IPS-18a (cell line): Measurements from ENCODE around the gene WAPL.

Source experiments
- H3K27ac ChIP-seq: one replicate; pipeline ENCODE4 v1.5.1; 2013; ENCODE audit warnings: low read length
- H3K27me3 ChIP-seq: one replicate; pipeline ENCODE4 v1.6.1; 2013; ENCODE audit warnings: mild to moderate bottlenecking, low read length; ENCODE audit not compliant: control insufficient read depth, insufficient read depth
- H3K36me3 ChIP-seq: one replicate; pipeline ENCODE4 v1.6.1; 2013; ENCODE audit warnings: low read depth, low read length; ENCODE audit not compliant: control insufficient read depth
- H3K4me1 ChIP-seq: one replicate; pipeline ENCODE4 v1.6.1; 2013; ENCODE audit warnings: low read depth, low read length; ENCODE audit not compliant: control insufficient read depth
- H3K4me3 ChIP-seq: one replicate; pipeline ENCODE4 v1.5.1; 2013; ENCODE audit warnings: low read length
- H3K9ac ChIP-seq: one replicate; pipeline ENCODE4 v1.6.1; 2013; ENCODE audit warnings: mild to moderate bottlenecking, low read length, moderate library complexity
- H3K9me3 ChIP-seq: one replicate; pipeline ENCODE4 v1.6.1; 2013; ENCODE audit warnings: low read depth, low read length; ENCODE audit not compliant: control insufficient read depth

Gene WAPL

GRCh38 chr10:86497621-86498020 lies 24.0 kb downstream of the WAPL start:
- Histone ChIP-seq H3K27me3 (no peaks in the 10 kb centered on the region), H3K9ac (no peak overlapping the region), H3K4me1 (no peaks in the 10 kb centered on the region), H3K36me3 (peaks cover 53% of the 10 kb centered on the region), H3K27ac (no peak overlapping the region), H3K9me3 (no peaks in the 10 kb centered on the region), H3K4me3 (no peak overlapping the region)

- Histone ChIP-seq H3K9ac (no peak overlapping the region), H3K27me3 (no peaks in the 10 kb centered on the region), H3K4me1 (no peaks in the 10 kb centered on the region), H3K4me3 (no peak overlapping the region), H3K36me3 (peaks cover 19% of the 10 kb centered on the region), H3K27ac (no peak overlapping the region), H3K9me3 (no peaks in the 10 kb centered on the region)
These were observed 31.5 kb downstream of the WAPL start for GRCh38 chr10:86489960-86490612.

GRCh38 chr10:86489071-86489810 lies 32.4 kb downstream of the WAPL start:
- Histone ChIP-seq H3K9ac (no peak overlapping the region), H3K4me1 (no peaks in the 10 kb centered on the region), H3K36me3 (peaks cover 17% of the 10 kb centered on the region), H3K27me3 (no peaks in the 10 kb centered on the region), H3K27ac (no peak overlapping the region), H3K9me3 (no peaks in the 10 kb centered on the region), H3K4me3 (no peak overlapping the region)

GRCh38 chr10:86486856-86487255 lies 34.7 kb downstream of the WAPL start:
- no peaks in the 10 kb centered on the region for H3K27me3 ChIP-seq
- H3K36me3 ChIP-seq, result peaks cover 31% of the 10 kb centered on the region
- no peak overlapping the region for H3K4me3 ChIP-seq
- H3K9ac ChIP-seq, result no peak overlapping the region
- no peaks in the 10 kb centered on the region for H3K9me3 ChIP-seq
- H3K27ac ChIP-seq, result no peak overlapping the region
- H3K4me1 ChIP-seq, result no peaks in the 10 kb centered on the region

GRCh38 chr10:86483664-86484063 lies 37.9 kb downstream of the WAPL start:
- H3K4me3 ChIP-seq, result no peak overlapping the region
- no peak overlapping the region for H3K9ac ChIP-seq
- no peak overlapping the region for H3K27ac ChIP-seq
- H3K4me1 ChIP-seq, result peaks cover 5% of the 10 kb centered on the region
- H3K9me3 ChIP-seq, result no peaks in the 10 kb centered on the region
- peaks cover 31% of the 10 kb centered on the region for H3K36me3 ChIP-seq
- H3K27me3 ChIP-seq, result no peaks in the 10 kb centered on the region

- Histone ChIP-seq H3K36me3 (peaks cover 21% of the 10 kb centered on the region), H3K4me1 (peaks cover 5% of the 10 kb centered on the region), H3K27me3 (no peaks in the 10 kb centered on the region), H3K9ac (no peak overlapping the region), H3K27ac (no peak overlapping the region), H3K4me3 (no peak overlapping the region), H3K9me3 (no peaks in the 10 kb centered on the region)
These were observed 39.8 kb downstream of the WAPL start for GRCh38 chr10:86481761-86482160.

GRCh38 chr10:86480571-86480970 lies 41.0 kb downstream of the WAPL start:
- H3K9me3 ChIP-seq, result no peaks in the 10 kb centered on the region
- peaks cover 18% of the 10 kb centered on the region for H3K36me3 ChIP-seq
- H3K9ac ChIP-seq, result no peak overlapping the region
- H3K4me1 ChIP-seq, result peaks cover 5% of the 10 kb centered on the region
- no peak overlapping the region for H3K27ac ChIP-seq
- H3K27me3 ChIP-seq, result no peaks in the 10 kb centered on the region
- H3K4me3 ChIP-seq, result no peak overlapping the region

- Histone ChIP-seq H3K4me1 (no peaks in the 10 kb centered on the region), H3K9me3 (no peaks in the 10 kb centered on the region), H3K27me3 (no peaks in the 10 kb centered on the region), H3K27ac (no peak overlapping the region), H3K4me3 (no peak overlapping the region), H3K36me3 (peaks cover 36% of the 10 kb centered on the region), H3K9ac (no peak overlapping the region)
These were observed 49.5 kb downstream of the WAPL start for GRCh38 chr10:86472061-86472460.

- Histone ChIP-seq H3K27me3 (no peaks in the 10 kb centered on the region), H3K36me3 (peaks cover 53% of the 10 kb centered on the region), H3K9ac (peak overlapping the region; percentile 29), H3K9me3 (no peaks in the 10 kb centered on the region), H3K27ac (peak overlapping the region; percentile 67), H3K4me1 (peaks cover 8% of the 10 kb centered on the region), H3K4me3 (peak overlapping the region; percentile 15)
These were observed 59.4 kb downstream of the WAPL start for GRCh38 chr10:86461963-86462804.

GRCh38 chr10:86451604-86451960 lies 70.0 kb downstream of the WAPL start:
- Histone ChIP-seq H3K4me1 (no peaks in the 10 kb centered on the region), H3K36me3 (peaks cover 66% of the 10 kb centered on the region), H3K9ac (no peak overlapping the region), H3K27me3 (no peaks in the 10 kb centered on the region), H3K4me3 (no peak overlapping the region), H3K9me3 (no peaks in the 10 kb centered on the region), H3K27ac (no peak overlapping the region)

GRCh38 chr10:86450806-86451603 lies 70.6 kb downstream of the WAPL start:
- H3K27me3 ChIP-seq, result no peaks in the 10 kb centered on the region
- peaks cover 68% of the 10 kb centered on the region for H3K36me3 ChIP-seq
- no peak overlapping the region for H3K27ac ChIP-seq
- no peaks in the 10 kb centered on the region for H3K4me1 ChIP-seq
- no peak overlapping the region for H3K9ac ChIP-seq
- no peaks in the 10 kb centered on the region for H3K9me3 ChIP-seq
- no peak overlapping the region for H3K4me3 ChIP-seq
